Measurements from ENCODE around the gene ELMOD1. TPM values are rescaled to one million over a fixed set of nuclear protein-coding genes. Genes with fewer than 3 reads are reported as not detected.

ELMOD1 gene
- total RNA-seq, 1 donor from 2014 or later = 0.92 TPM

GRCh38 chr11:107621081-107621480 is 30.1 kb downstream of the ELMOD1 start:
- intact Hi-C loops (cut with micrococcal nuclease) = no loop called here
- no peak for ATAC-seq
- no peak for DNase-seq

DNA sequence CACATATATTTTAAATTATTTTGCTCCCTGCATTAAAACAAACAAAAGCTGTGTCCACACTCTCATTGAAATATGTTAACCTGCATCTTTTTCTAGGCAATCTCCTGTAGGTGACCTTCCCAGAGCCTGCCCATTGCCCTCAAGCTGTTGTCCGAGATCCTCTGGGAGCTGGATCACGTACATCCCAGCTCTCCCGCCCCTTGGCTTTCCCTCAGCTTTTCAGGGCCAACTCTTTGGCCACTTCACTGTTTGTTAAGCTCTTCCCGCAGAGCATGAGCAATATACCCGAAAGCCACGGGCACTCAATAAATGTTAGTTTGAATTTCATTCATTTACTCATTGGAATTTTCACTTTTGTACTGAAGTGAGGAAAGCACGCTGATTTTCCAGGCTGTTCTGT is 32.2 kb downstream of the ELMOD1 start:
- intact Hi-C loops (cut with micrococcal nuclease) = no loop called here
- DNase-seq (no peak), ATAC-seq (no peak)

DNA sequence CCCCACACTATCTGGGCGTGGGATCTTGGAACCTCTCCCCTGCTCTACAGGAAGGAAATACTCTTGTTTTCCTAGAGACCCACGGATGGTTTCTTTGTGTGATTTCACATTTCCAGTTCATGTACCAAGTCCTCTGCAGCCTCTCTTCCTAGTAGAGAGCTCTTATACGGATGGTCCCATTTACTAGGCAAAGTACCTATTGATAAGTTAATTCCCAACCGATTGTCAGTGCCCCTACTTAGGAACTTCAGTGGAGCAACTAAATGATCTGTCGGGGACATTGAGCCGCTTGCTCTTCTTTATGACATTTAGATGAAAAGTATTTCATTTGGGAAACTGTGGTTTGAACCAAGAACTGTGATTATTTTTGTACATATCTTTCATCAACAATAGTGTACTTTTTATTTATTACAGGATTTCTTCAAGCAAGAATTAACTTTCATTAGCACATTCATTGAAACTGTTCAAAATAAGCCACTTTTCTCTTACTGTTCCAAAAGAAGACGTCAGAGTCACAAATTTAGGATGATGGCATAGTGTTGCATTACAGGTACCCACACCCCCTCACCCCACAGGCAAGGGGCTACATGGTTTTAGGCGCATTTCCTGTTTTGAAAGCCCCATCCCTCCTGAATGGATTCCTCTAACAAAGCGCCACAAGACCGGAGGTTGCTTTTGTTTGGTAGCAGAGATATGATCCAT is 34.2 kb downstream of the ELMOD1 start:
- intact Hi-C loops (cut with micrococcal nuclease) = no loop called here
- ATAC-seq (no peak), DNase-seq (no peak)

DNA sequence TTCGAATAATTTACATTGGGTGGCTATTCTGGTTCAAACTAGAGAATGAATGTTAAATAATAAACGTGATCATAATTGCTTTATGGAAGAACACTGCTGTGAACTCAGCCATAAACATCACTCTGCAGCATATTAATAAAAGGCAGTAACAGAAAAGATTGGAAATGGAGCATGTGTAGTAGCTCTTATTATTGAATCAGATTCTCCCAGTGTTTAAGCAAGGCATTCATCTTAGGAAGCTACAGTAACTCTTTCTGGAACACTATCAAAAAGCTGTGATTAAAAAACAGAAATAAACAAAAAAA is 34.7 kb downstream of the ELMOD1 start:
- DNase-seq (no peak), ATAC-seq (no peak)
- intact Hi-C loops (cut with micrococcal nuclease) = no loop called here

- intact Hi-C loops (cut with micrococcal nuclease) = no loop called here
These were observed 40.1 kb downstream of the ELMOD1 start for GRCh38 chr11:107631043-107631442.

GRCh38 chr11:107631931-107632330 is 41.0 kb downstream of the ELMOD1 start:
- ATAC-seq = no peak
- intact Hi-C loops (cut with micrococcal nuclease) = no loop called here
- no peak for DNase-seq

More at GRCh38 chr11:107631043-107631442, 40.1 kb downstream of the ELMOD1 start:
- no peak for DNase-seq
- ATAC-seq = no peak

GRCh38 chr11:107646783-107647182 is 55.8 kb downstream of the ELMOD1 start:
- intact Hi-C loops (cut with micrococcal nuclease) = no loop called here
- DNase-seq (no peak), ATAC-seq (no peak)

DNA sequence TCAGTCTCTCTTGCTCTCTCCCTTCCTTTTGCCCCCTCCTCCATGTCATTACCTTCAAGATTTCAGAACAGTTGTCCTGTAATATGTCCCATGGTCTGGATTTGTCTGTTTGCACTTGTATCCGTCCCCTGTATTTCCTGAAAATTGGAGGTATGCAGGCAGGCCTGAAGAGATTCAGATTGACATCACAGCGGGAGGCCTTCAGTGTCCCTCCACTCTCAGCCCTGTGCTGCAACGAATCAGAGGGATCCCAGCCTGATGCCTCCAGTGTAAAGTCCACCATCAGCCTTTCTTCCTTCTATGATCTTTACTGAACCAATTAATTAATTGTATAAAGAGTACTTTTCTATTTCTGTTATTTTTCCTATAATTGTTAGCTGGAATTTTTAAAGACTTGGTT is 57.3 kb downstream of the ELMOD1 start:
- intact Hi-C loops (cut with micrococcal nuclease) = no loop called here
- ATAC-seq (no peak), DNase-seq (no peak)

- DNase-seq (no peak), ATAC-seq (no peak)
- intact Hi-C loops (cut with micrococcal nuclease) = no loop called here
These were observed 60.7 kb downstream of the ELMOD1 start for GRCh38 chr11:107651672-107652071.

DNA sequence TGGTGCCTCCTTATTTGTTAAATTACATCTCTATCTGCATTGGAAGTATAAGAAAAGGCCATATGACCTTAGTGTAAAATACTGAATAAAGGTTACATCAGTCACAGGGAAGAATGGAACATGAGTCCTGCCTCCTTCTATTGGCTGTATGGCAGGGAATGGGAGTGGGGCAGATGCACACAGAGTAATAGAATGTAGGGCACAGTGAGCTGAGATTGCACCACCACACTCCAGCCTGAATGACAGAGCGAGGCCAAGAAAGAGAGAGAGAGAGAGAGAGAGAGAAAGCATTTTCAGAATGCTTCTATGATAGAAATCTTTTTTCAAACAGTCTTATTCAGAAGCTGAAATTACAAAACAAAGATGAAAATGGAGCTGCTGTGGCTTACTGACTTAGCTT is 62.1 kb downstream of the ELMOD1 start:
- intact Hi-C loops (cut with micrococcal nuclease) = no loop called here
- ATAC-seq (no peak), DNase-seq (no peak)

GRCh38 chr11:107655602-107656001 is 64.7 kb downstream of the ELMOD1 start:
- ATAC-seq (no peak), DNase-seq (no peak)
- intact Hi-C loops (cut with micrococcal nuclease) = no loop called here

DNA sequence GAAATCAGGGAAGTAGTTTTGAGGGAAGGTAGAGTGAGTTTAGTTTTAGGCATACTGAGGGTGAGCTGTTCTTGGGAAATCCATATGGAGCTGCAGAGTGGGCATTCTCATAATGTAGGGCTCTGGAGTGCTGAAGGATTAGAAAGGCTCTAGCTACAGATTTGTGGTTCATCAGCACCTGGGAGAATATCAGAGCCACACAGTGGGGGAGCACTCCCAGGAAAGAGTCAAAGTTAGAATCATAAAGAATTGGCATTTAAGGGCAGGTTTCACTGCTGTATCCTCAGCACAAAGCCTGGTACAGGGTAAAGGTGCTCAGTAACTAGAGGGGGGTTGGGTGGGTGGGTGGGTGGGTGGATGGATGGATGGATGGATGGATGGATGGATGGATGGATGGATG is 68.4 kb downstream of the ELMOD1 start:
- ATAC-seq (no peak), DNase-seq (no peak)
- intact Hi-C loops (cut with micrococcal nuclease) = no loop called here

DNA sequence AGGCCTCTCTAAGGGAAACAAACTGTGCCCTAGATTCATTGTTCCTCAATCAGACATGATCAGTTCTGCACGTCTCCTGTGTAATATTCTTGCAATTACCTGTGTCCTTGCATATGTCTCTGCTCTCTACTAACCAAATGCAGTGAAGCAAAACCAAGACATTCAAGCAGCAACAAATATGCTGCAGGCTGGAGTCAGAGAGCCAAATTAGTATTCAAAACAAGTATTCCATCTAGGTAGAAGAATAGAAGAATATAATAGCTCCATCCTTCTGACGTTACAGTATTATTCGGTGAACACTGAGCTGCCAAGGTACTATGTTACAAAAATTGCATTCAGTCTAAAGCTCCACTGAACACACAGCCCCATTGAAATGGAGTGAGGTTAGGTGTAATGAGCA is 69.1 kb downstream of the ELMOD1 start:
- ATAC-seq (no peak), DNase-seq (no peak)
- intact Hi-C loops (cut with micrococcal nuclease) = no loop called here

DNA sequence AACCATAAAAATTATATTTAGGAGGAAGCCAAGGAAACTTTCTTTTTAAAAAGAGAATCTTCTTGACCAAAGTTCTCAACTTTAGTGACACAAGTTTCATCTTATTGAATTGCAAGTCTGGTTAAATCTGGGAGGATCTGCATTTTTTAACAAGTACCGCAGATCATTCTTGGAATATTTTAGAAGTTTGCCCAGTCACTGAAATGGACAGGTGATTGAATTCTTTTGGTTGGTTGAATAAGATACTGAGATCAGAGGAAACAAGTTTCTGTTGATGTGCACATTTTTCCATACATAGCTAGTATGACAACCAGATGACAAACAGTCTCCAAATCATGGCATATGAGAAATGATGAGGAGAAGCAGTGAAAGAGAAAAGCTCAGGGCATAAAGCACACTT is 70.7 kb downstream of the ELMOD1 start:
- ATAC-seq (no peak), DNase-seq (no peak)
- intact Hi-C loops (cut with micrococcal nuclease) = no loop called here

- ATAC-seq = no peak
- intact Hi-C loops (cut with micrococcal nuclease) = no loop called here
- DNase-seq = no peak
These were observed 74.1 kb downstream of the ELMOD1 start for GRCh38 chr11:107665018-107665417.

DNA sequence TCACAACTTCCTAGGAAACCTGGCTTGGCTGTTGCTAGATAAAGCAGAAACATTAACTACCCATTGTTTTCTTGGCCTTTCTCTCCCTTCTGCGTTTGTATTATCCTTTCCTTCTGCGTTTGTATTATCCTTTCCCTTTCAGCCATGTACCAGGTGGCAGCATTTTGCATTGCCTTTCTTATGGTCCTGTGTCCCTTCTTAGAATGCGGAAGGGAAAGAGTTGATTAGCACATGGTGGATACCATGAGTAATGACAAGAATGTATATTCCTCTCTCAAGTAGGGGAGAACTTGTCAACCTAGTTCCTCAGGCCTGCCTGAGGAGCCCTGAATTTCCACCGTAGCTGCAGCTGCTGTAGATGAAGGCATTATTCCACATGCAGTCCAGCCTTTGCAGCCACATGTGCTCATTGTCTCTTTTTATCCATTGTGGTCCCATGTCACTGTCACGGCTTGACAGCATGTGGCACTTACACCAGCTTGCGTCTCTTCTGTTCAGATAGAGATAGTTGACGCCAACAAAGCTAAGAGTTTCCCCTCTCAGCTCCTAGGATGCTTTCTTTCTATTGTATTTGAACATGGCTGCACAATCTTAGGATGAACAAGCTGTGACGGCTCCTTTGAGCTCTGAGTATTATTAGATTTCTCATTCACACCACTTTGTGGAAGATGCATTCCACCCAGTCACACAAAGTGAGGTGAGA is 76.1 kb downstream of the ELMOD1 start:
- intact Hi-C loops (cut with micrococcal nuclease) = no loop called here
- DNase-seq = no peak
- ATAC-seq = no peak

- intact Hi-C loops (cut with micrococcal nuclease) = no loop called here
- ATAC-seq (no peak), DNase-seq (no peak)
These were observed 78.3 kb downstream of the ELMOD1 start for GRCh38 chr11:107669191-107669740.

DNA sequence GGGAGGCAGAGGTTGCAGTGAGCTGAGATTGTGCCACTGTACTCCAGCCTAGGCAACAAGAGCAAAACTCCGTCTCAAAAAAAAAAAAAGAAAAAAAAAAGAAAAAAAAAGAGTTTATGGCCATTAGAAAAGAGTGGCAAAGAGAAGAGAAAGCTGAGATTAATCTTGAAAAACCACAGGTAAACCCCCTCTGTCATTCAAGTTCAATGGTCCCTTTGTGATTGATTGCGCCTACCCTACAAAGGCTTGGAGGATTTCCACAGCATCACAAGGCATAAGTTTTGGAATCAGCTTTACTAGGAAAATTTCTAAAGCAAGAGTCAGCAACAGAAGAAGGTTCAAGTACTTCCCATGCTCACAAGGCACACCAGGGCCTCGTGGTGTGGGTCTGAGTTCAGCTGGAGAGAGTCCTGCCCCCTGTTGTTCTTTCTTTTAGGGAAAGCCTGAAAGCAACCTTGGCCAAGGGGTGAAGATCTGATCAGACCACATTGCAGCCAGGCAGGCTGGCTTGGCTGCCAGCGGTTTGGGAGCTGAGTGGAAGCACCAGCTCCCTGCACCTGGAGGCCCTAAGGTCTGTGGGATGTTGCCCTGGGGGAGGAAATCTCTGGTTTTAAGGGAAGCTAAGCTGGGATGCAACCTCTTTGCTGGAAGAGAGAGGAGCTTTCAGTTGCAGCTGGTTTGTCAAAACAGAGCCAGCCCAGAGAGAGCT is 79.1 kb downstream of the ELMOD1 start:
- intact Hi-C loops (cut with micrococcal nuclease) = no loop called here
- no peak for ATAC-seq
- no peak for DNase-seq

DNA sequence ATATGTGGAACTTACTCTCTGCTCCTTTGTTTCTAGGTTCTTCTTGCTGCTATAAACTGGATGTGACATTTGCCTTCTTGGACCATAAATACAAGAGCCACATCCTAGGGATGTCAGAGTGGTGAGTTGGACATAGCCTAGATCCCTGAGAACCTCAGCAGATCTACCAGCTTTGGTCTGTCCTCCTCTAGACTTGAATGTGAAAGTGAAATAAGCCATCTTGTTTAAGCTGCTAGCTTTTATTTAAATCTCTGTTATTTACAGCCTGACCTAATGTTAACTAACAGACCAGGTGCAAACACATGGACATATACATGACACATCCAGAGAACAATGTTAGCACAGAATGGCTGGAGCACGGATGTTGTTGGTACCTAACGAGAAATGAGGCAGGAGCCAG is 85.0 kb downstream of the ELMOD1 start:
- no peak for DNase-seq
- no peak for ATAC-seq
- intact Hi-C loops (cut with micrococcal nuclease) = no loop called here

GRCh38 chr11:107676336-107677057 is 85.5 kb downstream of the ELMOD1 start:
- ATAC-seq (no peak), DNase-seq (no peak)
- intact Hi-C loops (cut with micrococcal nuclease) = no loop called here
